MM.1S (cell line): ENCODE results near the gene POU2AF3.

Experiments used
- EZH2 ChIP-seq: fragments of 300-600 bp; sonication (generic); optimal IDR thresholded peaks from 2 replicates; pipeline ENCODE3; 2017; ENCODE audit warnings: low read depth, mild to moderate bottlenecking, antibody characterized with exemption, low read length, mixed read lengths
- EZH2phosphoT487 ChIP-seq: fragments of 300-600 bp; sonication (generic); IDR thresholded peaks from 2 replicates; pipeline ENCODE4 v1.6.1; 2018; ENCODE audit warnings: antibody characterized with exemption, low read length
- TF ChIP-seq, protein P1 (sequence below): fragments of 300-600 bp; sonication (generic); IDR thresholded peaks from 2 replicates; pipeline ENCODE4 v1.5.1; 2016; ENCODE audit warnings: antibody characterized with exemption, low read length, mixed read lengths

DNA sequence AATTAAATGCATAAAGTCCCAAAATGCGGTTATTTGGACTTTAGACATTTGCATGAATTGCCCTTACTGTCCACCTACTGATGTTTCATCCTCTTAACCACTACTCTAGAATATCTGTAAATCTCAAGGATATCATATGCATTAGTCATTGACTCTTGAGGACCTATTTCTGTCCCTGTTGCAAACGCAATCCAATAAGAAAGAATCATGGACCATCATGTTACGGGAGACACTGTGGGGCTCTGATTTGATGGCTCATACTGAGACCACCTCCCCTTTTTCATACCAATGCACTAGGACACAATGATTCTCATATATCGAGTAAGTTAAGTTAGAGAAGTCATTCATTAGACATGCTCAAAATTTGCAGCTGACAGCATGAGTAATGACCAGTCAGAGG is 38.5 kb upstream of the POU2AF3 start:
- TF ChIP-seq, protein P1, sequence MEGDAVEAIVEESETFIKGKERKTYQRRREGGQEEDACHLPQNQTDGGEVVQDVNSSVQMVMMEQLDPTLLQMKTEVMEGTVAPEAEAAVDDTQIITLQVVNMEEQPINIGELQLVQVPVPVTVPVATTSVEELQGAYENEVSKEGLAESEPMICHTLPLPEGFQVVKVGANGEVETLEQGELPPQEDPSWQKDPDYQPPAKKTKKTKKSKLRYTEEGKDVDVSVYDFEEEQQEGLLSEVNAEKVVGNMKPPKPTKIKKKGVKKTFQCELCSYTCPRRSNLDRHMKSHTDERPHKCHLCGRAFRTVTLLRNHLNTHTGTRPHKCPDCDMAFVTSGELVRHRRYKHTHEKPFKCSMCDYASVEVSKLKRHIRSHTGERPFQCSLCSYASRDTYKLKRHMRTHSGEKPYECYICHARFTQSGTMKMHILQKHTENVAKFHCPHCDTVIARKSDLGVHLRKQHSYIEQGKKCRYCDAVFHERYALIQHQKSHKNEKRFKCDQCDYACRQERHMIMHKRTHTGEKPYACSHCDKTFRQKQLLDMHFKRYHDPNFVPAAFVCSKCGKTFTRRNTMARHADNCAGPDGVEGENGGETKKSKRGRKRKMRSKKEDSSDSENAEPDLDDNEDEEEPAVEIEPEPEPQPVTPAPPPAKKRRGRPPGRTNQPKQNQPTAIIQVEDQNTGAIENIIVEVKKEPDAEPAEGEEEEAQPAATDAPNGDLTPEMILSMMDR, result no peak
- TF ChIP-seq EZH2phosphoT487 (no peak), EZH2 (no peak)
